ENCODE data around the gene GTPBP10. TPM values are rescaled to one million over a fixed set of nuclear protein-coding genes. Genes with fewer than 3 reads are reported as not detected.
"Not testable (repeated sequence)": the region's sequence is repeated elsewhere in the genome, so short reads cannot be mapped to it uniquely, and the experiment has no call there.

Gene GTPBP10
- polyA plus RNA-seq: 35.7 TPM

DNA sequence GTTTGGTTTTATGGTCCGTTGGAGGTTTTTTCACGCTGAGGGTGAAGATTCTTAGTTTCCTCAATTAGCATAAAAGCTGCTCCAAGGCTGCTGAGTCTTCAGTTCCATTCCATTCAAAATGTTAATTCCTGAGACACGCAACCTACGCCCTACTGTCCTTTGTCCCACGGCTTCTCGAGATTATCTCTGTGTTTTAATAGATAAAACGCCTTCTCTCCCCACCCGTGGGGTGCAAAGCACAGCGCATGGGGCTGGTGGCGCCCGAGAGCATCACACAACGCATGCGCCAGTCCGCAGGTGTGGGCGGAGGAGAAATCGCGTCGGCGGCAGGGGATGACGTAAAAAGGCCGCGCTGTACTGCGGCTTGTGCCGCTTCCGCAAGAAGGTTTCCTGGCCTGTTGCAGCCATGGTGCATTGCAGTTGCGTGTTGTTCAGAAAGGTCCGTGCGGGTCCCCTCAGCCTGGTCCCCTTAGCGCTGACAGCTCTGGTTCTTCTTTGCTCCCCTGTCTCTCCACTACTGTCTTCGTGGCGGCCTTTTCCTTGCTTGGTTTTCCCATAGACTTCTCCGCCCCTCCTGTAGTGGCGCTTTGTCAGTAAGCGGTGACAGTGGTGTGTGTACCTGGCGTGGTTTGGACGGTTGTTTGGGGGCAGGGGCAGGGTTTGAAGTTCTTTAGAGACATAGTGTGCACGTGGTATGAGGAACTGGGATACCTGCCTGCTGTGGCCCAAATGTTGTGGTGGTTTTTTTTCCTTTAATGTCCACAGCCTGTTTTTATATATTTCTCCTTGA is at the start of gene GTPBP10:
GTPBP10 (plus strand) TSS at position 381 of the 790 bp plus-strand sequence; CDS start at position 407, 26 bp downstream.
- Mint-ChIP-seq H3K4me1 (peaks cover 17 to 36% (median 25%) of the 10 kb centered on the region in 3 donors), H3K9me3 (no peaks in the 10 kb centered on the region), H3K36me3 (peaks cover 1% of the 10 kb centered on the region), H3K27me3 (no peaks in the 10 kb centered on the region), H3K27ac (peak within 1 kb of the TSS; percentile 93 to 100 (median 97)), H3K4me3 (peak within 1 kb of the TSS; percentile 93 to 99 (median 98))

DNA sequence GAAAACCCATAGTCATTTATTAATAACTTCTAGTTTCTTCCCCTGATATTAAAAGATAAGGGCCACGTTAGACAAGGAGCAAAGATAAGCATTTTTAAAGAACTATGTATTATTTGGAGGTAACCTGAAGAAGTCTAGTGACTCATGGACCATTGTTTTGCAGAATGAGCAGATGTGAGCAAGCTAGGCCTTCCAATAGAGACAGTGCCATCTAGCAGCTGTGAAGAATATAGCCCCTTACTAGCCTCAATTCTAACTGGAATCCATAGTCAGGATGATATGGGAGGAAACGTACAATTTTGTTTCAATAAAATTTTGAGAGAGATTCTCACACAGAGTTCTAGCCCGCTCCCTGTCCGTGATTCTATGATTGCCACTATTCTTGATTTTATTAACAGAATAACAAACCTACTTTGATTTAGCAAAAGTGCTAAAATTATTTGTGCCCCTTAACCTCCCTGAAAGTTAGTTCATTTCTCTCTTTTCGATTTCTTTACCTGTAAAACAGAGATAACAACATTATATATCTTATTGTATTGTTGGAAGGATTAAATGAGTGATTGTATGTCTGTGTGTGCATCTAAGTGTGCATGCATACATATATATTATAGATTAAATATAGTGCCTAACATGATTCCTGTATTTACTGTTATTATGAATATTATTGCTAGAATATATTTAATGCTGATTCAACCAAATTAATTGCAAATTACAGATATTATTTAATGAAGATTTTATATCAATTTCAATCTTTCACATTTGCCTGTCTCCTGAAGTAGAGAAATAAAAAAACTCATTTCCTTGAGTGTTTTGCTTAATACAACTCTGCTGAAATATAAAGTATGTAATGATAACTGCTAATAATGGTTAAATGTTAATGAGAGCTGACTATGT is 48.1 kb upstream of the GTPBP10 start:
- H3K4me3 Mint-ChIP-seq: no peak overlapping the region
- H3K36me3 Mint-ChIP-seq: peaks cover 2% of the 10 kb centered on the region
- H3K27ac Mint-ChIP-seq: no peak overlapping the region
- H3K27me3 Mint-ChIP-seq: no peaks in the 10 kb centered on the region
- peaks cover 0 to 3% (median under 1%) of the 10 kb centered on the region in 3 donors for H3K9me3 Mint-ChIP-seq
- H3K4me1 Mint-ChIP-seq: no peaks in the 10 kb centered on the region

- H3K4me1 Mint-ChIP-seq: no peaks in the 10 kb centered on the region
Measured at GRCh38 chr7:90303241-90303640, 43.3 kb upstream of the GTPBP10 start.

DNA sequence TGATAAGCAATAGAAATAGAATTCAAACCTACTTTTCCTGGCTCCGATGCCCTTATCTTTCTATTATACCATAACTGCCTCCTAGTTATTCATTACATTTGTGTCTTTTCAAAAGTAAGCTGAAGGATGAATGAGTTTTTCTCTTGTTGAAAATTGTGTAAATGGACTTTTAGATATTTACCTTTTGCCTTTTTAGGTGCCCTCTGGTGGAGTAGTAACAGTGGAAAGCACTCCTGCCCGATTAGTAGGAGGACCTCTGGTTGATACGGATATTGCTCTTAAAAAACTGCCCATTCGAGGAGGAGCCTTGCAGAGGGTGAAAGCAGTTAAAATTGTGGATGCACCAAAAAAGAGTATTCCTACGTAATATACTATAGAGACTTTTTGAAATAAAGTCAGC is 36.6 kb upstream of the GTPBP10 start:
- Mint-ChIP-seq H3K4me3 (no peak overlapping the region), H3K27ac (no peak overlapping the region), H3K27me3 (peaks cover 3% of the 10 kb centered on the region), H3K36me3 (no peaks in the 10 kb centered on the region), H3K4me1 (no peaks in the 10 kb centered on the region), H3K9me3 (no peaks in the 10 kb centered on the region)

More at GRCh38 chr7:90303241-90303640, 43.3 kb upstream of the GTPBP10 start:
- Mint-ChIP-seq H3K9me3 (no peaks in the 10 kb centered on the region), H3K4me3 (no peak overlapping the region), H3K36me3 (no peaks in the 10 kb centered on the region), H3K27ac (no peak overlapping the region), H3K27me3 (no peaks in the 10 kb centered on the region)

DNA sequence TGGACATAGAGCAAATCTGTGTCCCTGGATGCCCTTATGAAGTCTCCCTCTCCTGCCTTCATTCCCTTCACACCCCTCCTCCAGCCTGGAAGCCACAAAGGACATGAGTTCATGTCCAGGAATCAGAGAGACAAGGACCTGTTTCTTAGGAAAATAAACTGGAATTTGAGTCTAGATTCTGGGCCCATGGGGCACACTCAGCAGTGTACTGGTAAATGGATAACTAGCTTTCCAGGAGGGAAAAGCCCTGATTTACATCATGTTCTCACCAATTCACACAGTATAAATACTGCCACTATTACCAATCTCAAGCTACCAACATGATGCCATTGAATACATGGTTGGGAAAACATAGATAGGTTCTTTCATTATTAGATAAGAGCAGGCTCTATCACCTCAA is 35.3 kb upstream of the GTPBP10 start:
- peaks cover 0 to 2% (median 0%) of the 10 kb centered on the region in 3 donors for H3K9me3 Mint-ChIP-seq
- H3K27me3 Mint-ChIP-seq: peaks cover 3% of the 10 kb centered on the region
- no peaks in the 10 kb centered on the region for H3K4me1 Mint-ChIP-seq
- no peak overlapping the region for H3K27ac Mint-ChIP-seq
- H3K4me3 Mint-ChIP-seq: no peak overlapping the region
- no peaks in the 10 kb centered on the region for H3K36me3 Mint-ChIP-seq

DNA sequence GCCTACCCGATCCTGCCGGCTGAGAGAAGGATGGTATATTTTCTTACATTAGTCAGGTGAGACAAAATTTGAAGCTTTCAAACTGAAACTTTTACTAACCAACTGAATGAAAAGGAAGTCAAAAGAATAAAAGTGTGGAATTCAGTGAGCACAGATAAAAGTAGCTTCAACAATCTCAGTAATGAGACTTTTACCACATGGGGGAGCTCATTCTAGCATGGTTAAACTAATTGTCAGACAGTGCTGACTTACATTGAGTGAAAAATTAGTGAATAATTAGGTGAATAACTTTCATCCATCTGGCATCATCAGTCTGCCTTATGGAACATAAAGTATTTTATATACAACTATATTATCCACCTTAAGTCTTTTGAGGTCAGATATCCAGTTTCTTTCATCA is 33.8 kb upstream of the GTPBP10 start:
- H3K27ac Mint-ChIP-seq: no peak overlapping the region
- H3K27me3 Mint-ChIP-seq: peaks cover 3% of the 10 kb centered on the region
- H3K4me3 Mint-ChIP-seq: no peak overlapping the region
- no peaks in the 10 kb centered on the region for H3K36me3 Mint-ChIP-seq
- no peaks in the 10 kb centered on the region for H3K4me1 Mint-ChIP-seq
- H3K9me3 Mint-ChIP-seq: peaks cover 0 to 2% (median 0%) of the 10 kb centered on the region in 3 donors

- H3K27me3 Mint-ChIP-seq: peaks cover 2% of the 10 kb centered on the region
- H3K4me1 Mint-ChIP-seq: no peaks in the 10 kb centered on the region
- H3K4me3 Mint-ChIP-seq: no peak overlapping the region
- no peak overlapping the region for H3K27ac Mint-ChIP-seq
- no peaks in the 10 kb centered on the region for H3K36me3 Mint-ChIP-seq
- peaks cover 0 to 2% (median 0%) of the 10 kb centered on the region in 3 donors for H3K9me3 Mint-ChIP-seq
Measured at GRCh38 chr7:90313907-90314306, 32.6 kb upstream of the GTPBP10 start.

GRCh38 chr7:90320014-90320413 is 26.5 kb upstream of the GTPBP10 start:
- Mint-ChIP-seq H3K9me3 (peaks cover 0 to 2% (median 0%) of the 10 kb centered on the region in 3 donors), H3K27me3 (peaks cover 27% of the 10 kb centered on the region), H3K27ac (no peak overlapping the region), H3K36me3 (no peaks in the 10 kb centered on the region), H3K4me3 (no peak overlapping the region), H3K4me1 (peaks cover 0 to 10% (median 0%) of the 10 kb centered on the region in 3 donors)

DNA sequence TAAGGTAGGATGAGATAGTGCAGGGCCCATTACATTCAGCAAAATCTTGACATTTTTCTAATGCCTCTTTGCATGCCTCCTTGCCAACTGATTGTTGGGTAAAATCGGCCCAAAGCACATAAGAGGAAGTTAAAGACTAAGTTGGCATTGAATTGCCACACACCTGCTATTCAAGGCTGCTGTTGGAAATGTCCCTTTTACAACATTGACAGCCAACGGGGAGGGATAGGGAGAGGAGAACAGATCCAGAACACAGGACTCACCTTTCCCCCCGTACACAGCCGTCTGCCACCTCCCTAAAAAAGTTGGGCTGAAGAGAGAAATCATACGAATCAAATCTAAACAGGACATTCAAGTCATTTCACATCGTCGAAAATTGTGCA is 26.1 kb upstream of the GTPBP10 start:
- H3K36me3 Mint-ChIP-seq: no peaks in the 10 kb centered on the region
- no peak overlapping the region for H3K27ac Mint-ChIP-seq
- H3K9me3 Mint-ChIP-seq: peaks cover 0 to under 1% (median 0%) of the 10 kb centered on the region in 3 donors
- no peak overlapping the region for H3K4me3 Mint-ChIP-seq
- peaks cover 27% of the 10 kb centered on the region for H3K27me3 Mint-ChIP-seq
- peaks cover 0 to 10% (median 0%) of the 10 kb centered on the region in 3 donors for H3K4me1 Mint-ChIP-seq

GRCh38 chr7:90320801-90321494 is 25.6 kb upstream of the GTPBP10 start, which contains the start of gene FAM237B:
Gene FAM237B (minus strand): TSS chr7:90321304. CDS start chr7:90319748, 1,556 bp downstream.
- Mint-ChIP-seq H3K27me3 (peaks cover 27% of the 10 kb centered on the region), H3K4me3 (peak within 1 kb of the TSS in 1 of 4 donors; percentile 12), H3K4me1 (peaks cover 0 to 10% (median 0%) of the 10 kb centered on the region in 3 donors), H3K27ac (no peak within 1 kb of the TSS), H3K9me3 (no peaks in the 10 kb centered on the region), H3K36me3 (no peaks in the 10 kb centered on the region)

DNA sequence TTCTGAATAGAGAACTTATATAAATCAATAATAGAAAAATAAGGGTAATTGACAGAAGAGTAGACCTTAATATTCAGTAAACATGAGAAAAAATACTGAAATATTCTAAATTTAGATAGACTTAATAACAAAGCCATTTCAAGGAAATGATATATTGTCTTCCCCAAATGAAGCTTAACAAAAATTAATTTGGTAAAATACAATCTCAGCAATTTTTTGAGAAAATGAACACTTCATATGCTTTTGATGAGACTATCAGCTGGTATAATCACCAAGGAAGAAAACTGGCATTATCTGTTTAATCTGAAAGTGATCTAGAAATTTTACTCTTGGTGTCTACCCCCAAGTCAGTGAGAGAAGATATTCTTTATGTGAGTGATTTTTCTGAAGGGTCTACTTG is 23.7 kb upstream of the GTPBP10 start:
- Mint-ChIP-seq H3K4me3 (no peak overlapping the region), H3K36me3 (no peaks in the 10 kb centered on the region), H3K4me1 (peaks cover 0 to 10% (median 0%) of the 10 kb centered on the region in 3 donors), H3K27ac (no peak overlapping the region), H3K9me3 (no peaks in the 10 kb centered on the region), H3K27me3 (peaks cover 27% of the 10 kb centered on the region)

- no peaks in the 10 kb centered on the region for H3K9me3 Mint-ChIP-seq
- peaks cover 15% of the 10 kb centered on the region for H3K27me3 Mint-ChIP-seq
- H3K27ac Mint-ChIP-seq: no peak overlapping the region
- H3K4me3 Mint-ChIP-seq: no peak overlapping the region
- peaks cover 0 to 1% (median under 1%) of the 10 kb centered on the region in 3 donors for H3K4me1 Mint-ChIP-seq
- no peaks in the 10 kb centered on the region for H3K36me3 Mint-ChIP-seq
Measured at GRCh38 chr7:90326500-90326899, 20.0 kb upstream of the GTPBP10 start.

DNA sequence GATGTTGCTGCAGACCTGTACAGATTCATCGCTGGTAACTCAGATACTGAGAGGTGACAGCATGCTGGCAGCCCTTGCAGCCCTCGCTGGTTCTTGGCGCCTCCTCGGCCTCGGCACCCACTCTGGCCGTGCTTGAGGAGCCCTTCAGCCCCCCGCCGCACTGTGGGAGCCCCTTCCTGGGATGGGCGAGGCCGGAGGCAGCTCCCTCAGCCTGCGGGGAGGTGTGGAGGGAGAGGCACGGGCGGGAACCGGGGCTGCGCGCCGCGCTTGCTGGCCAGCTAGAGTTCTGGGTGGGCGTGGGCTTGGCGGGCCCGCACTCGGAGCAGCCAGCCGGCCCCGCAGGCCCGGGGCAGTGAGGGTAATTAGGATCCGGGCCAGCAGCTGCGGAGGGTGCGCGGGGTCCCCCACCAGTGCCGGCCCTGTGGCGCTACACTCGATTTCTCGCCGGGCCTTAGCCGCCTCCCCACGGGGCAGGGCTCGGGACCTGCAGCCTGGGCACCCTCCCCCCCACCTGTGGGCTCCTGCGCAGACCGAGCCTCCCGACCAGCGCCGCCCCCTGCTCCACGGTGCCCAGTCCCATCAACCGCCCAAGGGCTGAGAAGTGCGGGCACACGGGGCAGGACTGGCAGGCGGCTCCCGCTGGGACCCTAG is 12.2 kb upstream of the GTPBP10 start:
- H3K27ac Mint-ChIP-seq: no peak overlapping the region
- H3K27me3 Mint-ChIP-seq: peaks cover 5% of the 10 kb centered on the region

DNA sequence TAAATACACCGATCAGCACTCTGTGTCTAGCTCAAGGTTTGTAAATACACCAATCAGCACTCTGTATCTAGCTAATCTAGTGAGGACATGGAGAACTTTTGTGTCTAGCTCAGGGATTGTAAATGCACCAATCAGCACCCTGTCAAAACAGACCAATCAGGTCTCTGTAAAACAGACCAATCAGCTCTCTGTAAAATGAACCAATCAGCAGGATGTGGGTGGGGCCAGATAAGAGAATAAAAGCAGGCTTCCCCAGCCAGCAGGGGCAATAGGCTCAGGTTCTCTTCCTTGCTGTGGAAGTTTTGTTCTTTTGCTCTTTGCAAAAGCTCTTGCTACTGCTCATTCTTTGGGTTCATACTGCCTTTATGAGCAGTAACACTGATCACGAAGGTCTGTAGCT is 11.6 kb upstream of the GTPBP10 start:
- not testable (repeated sequence) for H3K9me3 Mint-ChIP-seq, H3K36me3 Mint-ChIP-seq, H3K4me1 Mint-ChIP-seq, H3K27me3 Mint-ChIP-seq, H3K27ac Mint-ChIP-seq, H3K4me3 Mint-ChIP-seq

More for the DNA sequence above, 12.2 kb upstream of the GTPBP10 start:
- H3K4me3 Mint-ChIP-seq: no peak overlapping the region
- H3K9me3 Mint-ChIP-seq: peaks cover 0 to 2% (median 0%) of the 10 kb centered on the region in 3 donors
- no peaks in the 10 kb centered on the region for H3K36me3 Mint-ChIP-seq
- peaks cover 0 to 1% (median 0%) of the 10 kb centered on the region in 3 donors for H3K4me1 Mint-ChIP-seq
